ENCODE data around the gene MVD.
A peak's percentile ranks its signal among the peaks of the same experiment; 100 is the strongest.

- TF ChIP-seq EZH2 (IDR thresholded peaks at IDR 0.05) (no peak), TCF7L2 (IDR thresholded peaks at IDR 0.05; ENCODE audit: borderline replicate concordance, extremely low read depth, insufficient read depth, insufficient read length) (no peak), RAD21 (IDR thresholded peaks at IDR 0.05; ENCODE audit: low read depth) (peak; percentile 60; the same call in 1 of the 2 replicates), EZH2phosphoT487 (IDR thresholded peaks at IDR 0.05; ENCODE audit: borderline replicate concordance) (no peak)
- TF ChIP-seq, protein P1, sequence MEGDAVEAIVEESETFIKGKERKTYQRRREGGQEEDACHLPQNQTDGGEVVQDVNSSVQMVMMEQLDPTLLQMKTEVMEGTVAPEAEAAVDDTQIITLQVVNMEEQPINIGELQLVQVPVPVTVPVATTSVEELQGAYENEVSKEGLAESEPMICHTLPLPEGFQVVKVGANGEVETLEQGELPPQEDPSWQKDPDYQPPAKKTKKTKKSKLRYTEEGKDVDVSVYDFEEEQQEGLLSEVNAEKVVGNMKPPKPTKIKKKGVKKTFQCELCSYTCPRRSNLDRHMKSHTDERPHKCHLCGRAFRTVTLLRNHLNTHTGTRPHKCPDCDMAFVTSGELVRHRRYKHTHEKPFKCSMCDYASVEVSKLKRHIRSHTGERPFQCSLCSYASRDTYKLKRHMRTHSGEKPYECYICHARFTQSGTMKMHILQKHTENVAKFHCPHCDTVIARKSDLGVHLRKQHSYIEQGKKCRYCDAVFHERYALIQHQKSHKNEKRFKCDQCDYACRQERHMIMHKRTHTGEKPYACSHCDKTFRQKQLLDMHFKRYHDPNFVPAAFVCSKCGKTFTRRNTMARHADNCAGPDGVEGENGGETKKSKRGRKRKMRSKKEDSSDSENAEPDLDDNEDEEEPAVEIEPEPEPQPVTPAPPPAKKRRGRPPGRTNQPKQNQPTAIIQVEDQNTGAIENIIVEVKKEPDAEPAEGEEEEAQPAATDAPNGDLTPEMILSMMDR (IDR thresholded peaks at IDR 0.05 in 2 of 3, conservative IDR thresholded peaks at IDR 0.05 in 1 of 3; ENCODE audit: borderline replicate concordance in 1 of 3, insufficient read depth in 1 of 3, low read depth in 2 of 3, low read length in 2 of 3) = peak; percentile 57 to 92 (median 83)
Observed at GRCh38 chr16:88681084-88681680, 18.3 kb upstream of the MVD start.
